Neural crest cell (in vitro differentiated cells): ENCODE results near the gene RELN. TPM values are rescaled to one million over a fixed set of nuclear protein-coding genes. Genes with fewer than 3 reads are reported as not detected.

ENCODE experiments used
- DNase-seq: peaks from one replicate; pipeline ENCODE4 v3.0.0; 2021; ENCODE audit warnings: low read depth, mixed read lengths, low spot score
- H3K27ac Mint-ChIP-seq: one replicate; pipeline ENCODE4 v1.8.0; 2021; ENCODE audit warnings: mild to moderate bottlenecking, mixed read lengths; ENCODE audit not compliant: unreplicated experiment
- H3K27me3 Mint-ChIP-seq: 2 replicates; pipeline ENCODE4 v1.8.0; 2021; ENCODE audit warnings: low read depth, mild to moderate bottlenecking, mixed read lengths
- H3K36me3 Mint-ChIP-seq: 2 replicates; pipeline ENCODE4 v1.8.0; 2021; ENCODE audit warnings: low read depth, mild to moderate bottlenecking, mixed read lengths
- H3K4me1 Mint-ChIP-seq: 2 replicates; pipeline ENCODE4 v1.8.0; 2021; ENCODE audit warnings: mixed read lengths
- H3K4me3 Mint-ChIP-seq: one replicate; pipeline ENCODE4 v1.8.0; 2021; ENCODE audit warnings: mild to moderate bottlenecking, mixed read lengths
- H3K9me3 Mint-ChIP-seq: 2 replicates; pipeline ENCODE4 v1.8.0; 2021; ENCODE audit warnings: mixed read lengths
- CTCF ChIP-seq: fragments of 200-600 bp; sonication (generic); conservative IDR thresholded peaks from 2 replicates; pipeline ENCODE4 v1.5.0; 2021; ENCODE audit warnings: antibody characterized with exemption, mild to moderate bottlenecking
- total RNA-seq: library from RNA; stranded (reverse); gene quantifications from 2 replicates; pipeline ENCODE4 v1.2.1, GENCODE V29; 2021

RELN gene
- total RNA-seq, 1 donor from 2014 or later, result 0.02 TPM

- no peaks in the 10 kb centered on the region for H3K4me1 Mint-ChIP-seq
- no peak for DNase-seq
- no peaks in the 10 kb centered on the region for H3K36me3 Mint-ChIP-seq
- H3K27ac Mint-ChIP-seq, result no peak overlapping the region
- H3K9me3 Mint-ChIP-seq, result no peaks in the 10 kb centered on the region
- TF ChIP-seq CTCF, result no peak
- H3K4me3 Mint-ChIP-seq, result no peak overlapping the region
- H3K27me3 Mint-ChIP-seq, result peaks cover 85% of the 10 kb centered on the region
These were observed 33.5 kb downstream of the RELN start for GRCh38 chr7:103955985-103956384.

- no peak overlapping the region for H3K4me3 Mint-ChIP-seq
- no peaks in the 10 kb centered on the region for H3K9me3 Mint-ChIP-seq
- H3K27ac Mint-ChIP-seq, result no peak overlapping the region
- H3K36me3 Mint-ChIP-seq, result no peaks in the 10 kb centered on the region
- TF ChIP-seq CTCF, result no peak
- no peak for DNase-seq
- no peaks in the 10 kb centered on the region for H3K4me1 Mint-ChIP-seq
- H3K27me3 Mint-ChIP-seq, result peaks cover 65% of the 10 kb centered on the region
These were observed 37.0 kb downstream of the RELN start for GRCh38 chr7:103952408-103952807.

- H3K9me3 Mint-ChIP-seq, result no peaks in the 10 kb centered on the region
- no peaks in the 10 kb centered on the region for H3K4me1 Mint-ChIP-seq
- no peak overlapping the region for H3K4me3 Mint-ChIP-seq
- no peak for TF ChIP-seq CTCF
- H3K27me3 Mint-ChIP-seq, result peaks cover 60% of the 10 kb centered on the region
- H3K36me3 Mint-ChIP-seq, result no peaks in the 10 kb centered on the region
- no peak for DNase-seq
- no peak overlapping the region for H3K27ac Mint-ChIP-seq
These were observed 38.1 kb downstream of the RELN start for GRCh38 chr7:103951311-103951710.

GRCh38 chr7:103949374-103949773 is 40.1 kb downstream of the RELN start:
- Mint-ChIP-seq H3K36me3 (no peaks in the 10 kb centered on the region), H3K4me1 (no peaks in the 10 kb centered on the region), H3K27ac (no peak overlapping the region), H3K9me3 (no peaks in the 10 kb centered on the region), H3K27me3 (peaks cover 57% of the 10 kb centered on the region), H3K4me3 (no peak overlapping the region)
- DNase-seq, result no peak
- TF ChIP-seq CTCF, result no peak

- no peak for TF ChIP-seq CTCF
- H3K9me3 Mint-ChIP-seq, result no peaks in the 10 kb centered on the region
- H3K4me3 Mint-ChIP-seq, result no peak overlapping the region
- peaks cover 45% of the 10 kb centered on the region for H3K27me3 Mint-ChIP-seq
- no peak overlapping the region for H3K27ac Mint-ChIP-seq
- no peak for DNase-seq
- no peaks in the 10 kb centered on the region for H3K4me1 Mint-ChIP-seq
- no peaks in the 10 kb centered on the region for H3K36me3 Mint-ChIP-seq
These were observed 42.3 kb downstream of the RELN start for GRCh38 chr7:103947026-103947655.
